PC-3 (cell line): ENCODE results near the gene RPRD1A.

Experiments
- CTCF ChIP-seq: fragments of 300-600 bp; sonication (generic); conservative IDR thresholded peaks from 2 replicates; pipeline ENCODE4 v1.5.1; 2017; ENCODE audit warnings: antibody characterized with exemption, low read depth, mild to moderate bottlenecking, low read length
- EZH2 ChIP-seq: fragments of 300-600 bp; sonication (generic); IDR thresholded peaks from one replicate; pipeline ENCODE4 v1.6.1; 2017; ENCODE audit warnings: antibody characterized with exemption, mild to moderate bottlenecking, low read length; ENCODE audit not compliant: unreplicated experiment
- EZH2phosphoT487 ChIP-seq: fragments of 300-600 bp; sonication (generic); IDR thresholded peaks from 2 replicates; pipeline ENCODE4 v1.6.1; 2018; ENCODE audit warnings: mild to moderate bottlenecking, antibody characterized with exemption, low read length, borderline replicate concordance

- no peak for TF ChIP-seq CTCF
- TF ChIP-seq EZH2phosphoT487, result no peak
- TF ChIP-seq EZH2, result no peak
These were observed 19.8 kb downstream of the RPRD1A start for GRCh38 chr18:36047521-36047920.
